Measurements from ENCODE around the gene PRKCQ. TPM values are rescaled to one million over a fixed set of nuclear protein-coding genes. Genes with fewer than 3 reads are reported as not detected.

PRKCQ gene
- total RNA-seq, 1 experiment from 2014 or later: 12.1 TPM

DNA sequence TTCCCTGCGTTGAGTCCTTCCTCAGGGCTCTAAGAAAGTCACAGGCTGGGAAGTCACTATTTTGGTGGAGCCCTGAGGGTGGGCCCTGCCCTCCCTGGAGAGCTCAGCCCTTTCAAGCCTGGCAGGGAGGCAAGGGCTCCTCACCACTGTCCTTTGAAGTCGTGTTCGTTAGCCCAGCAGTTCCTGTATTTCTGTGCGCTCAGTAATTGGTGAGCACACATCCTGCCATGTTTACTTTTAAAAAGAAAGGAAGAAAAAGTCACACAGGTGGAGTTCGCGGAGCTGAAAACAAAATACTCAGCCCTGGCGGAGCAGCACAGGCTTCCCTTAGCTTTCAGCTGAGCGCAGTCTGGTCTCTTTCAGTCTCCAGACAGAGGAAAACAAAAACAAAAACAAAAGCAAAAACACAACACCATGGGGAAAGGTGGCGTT, 37.1 kb downstream of the PRKCQ start:
- H3K23ac ChIP-seq (ENCODE audit: insufficient read length, low read depth, low read length): no peak overlapping the region
- no peaks in the 10 kb centered on the region for H3K79me2 ChIP-seq (ENCODE audit: insufficient read depth, low read length)
- Mint-ChIP-seq H3K4me1 (peaks cover 12 to 17% of the 10 kb centered on the region in 2 experiments), H3K27ac (peak overlapping the region in 1 of 3 experiments; percentile 42; a peak in 2 of 7 replicates), H3K27me3 (ENCODE audit: low read depth) (peaks cover 5% of the 10 kb centered on the region), H3K9me3 (no peaks in the 10 kb centered on the region), H3K36me3 (ENCODE audit: insufficient read depth in 1 of 3, low read depth in 3 of 3) (no peaks in the 10 kb centered on the region), H3K4me3 (no peak overlapping the region)
- no peaks in the 10 kb centered on the region for H3K23me2 ChIP-seq (ENCODE audit: insufficient read length, low read depth, low read length, poor library complexity, severe bottlenecking)
- H4K91ac ChIP-seq (ENCODE audit: insufficient read length, low read depth, low read length): no peak overlapping the region
- no peak overlapping the region for H3K9ac ChIP-seq (ENCODE audit: extremely low read depth, insufficient read length, low read length)
- H3K27ac ChIP-seq (ENCODE audit: insufficient read length, low read depth, low read length): no peak overlapping the region
- H4K20me1 ChIP-seq (ENCODE audit: control insufficient read depth, insufficient read depth, insufficient read length): no peaks in the 10 kb centered on the region
- peaks cover 7% of the 10 kb centered on the region; the same call in 1 of the 2 replicates for H3K4me1 ChIP-seq (ENCODE audit: insufficient read depth, low read length)
- DNase-seq: no peak
- WGBS (ENCODE audit: extremely low coverage, insufficient read length, low lambda C conversion rate): no CpG with 5 or more reads among the region's 9 CpGs
- H3K14ac ChIP-seq (ENCODE audit: insufficient read depth, low read length): no peak overlapping the region
- no peak overlapping the region for H3K56ac ChIP-seq (ENCODE audit: insufficient read length, low read depth, low read length)
- H3K4ac ChIP-seq (ENCODE audit: low read depth, low read length): no peak overlapping the region
- no peaks in the 10 kb centered on the region for H3K9me3 ChIP-seq (ENCODE audit: control insufficient read depth, low read depth, low read length)
- no peak overlapping the region for H2BK20ac ChIP-seq (ENCODE audit: low read depth, low read length, poor library complexity, severe bottlenecking)
- no peak overlapping the region for H3K4me2 ChIP-seq (ENCODE audit: insufficient read depth, insufficient read length, low read length)
- no peak overlapping the region for H4K8ac ChIP-seq (replicated peaks; ENCODE audit: insufficient read length, low read depth, low read length)
- H2BK15ac ChIP-seq (ENCODE audit: low read depth, low read length): no peak overlapping the region
- TF ChIP-seq, protein P1, sequence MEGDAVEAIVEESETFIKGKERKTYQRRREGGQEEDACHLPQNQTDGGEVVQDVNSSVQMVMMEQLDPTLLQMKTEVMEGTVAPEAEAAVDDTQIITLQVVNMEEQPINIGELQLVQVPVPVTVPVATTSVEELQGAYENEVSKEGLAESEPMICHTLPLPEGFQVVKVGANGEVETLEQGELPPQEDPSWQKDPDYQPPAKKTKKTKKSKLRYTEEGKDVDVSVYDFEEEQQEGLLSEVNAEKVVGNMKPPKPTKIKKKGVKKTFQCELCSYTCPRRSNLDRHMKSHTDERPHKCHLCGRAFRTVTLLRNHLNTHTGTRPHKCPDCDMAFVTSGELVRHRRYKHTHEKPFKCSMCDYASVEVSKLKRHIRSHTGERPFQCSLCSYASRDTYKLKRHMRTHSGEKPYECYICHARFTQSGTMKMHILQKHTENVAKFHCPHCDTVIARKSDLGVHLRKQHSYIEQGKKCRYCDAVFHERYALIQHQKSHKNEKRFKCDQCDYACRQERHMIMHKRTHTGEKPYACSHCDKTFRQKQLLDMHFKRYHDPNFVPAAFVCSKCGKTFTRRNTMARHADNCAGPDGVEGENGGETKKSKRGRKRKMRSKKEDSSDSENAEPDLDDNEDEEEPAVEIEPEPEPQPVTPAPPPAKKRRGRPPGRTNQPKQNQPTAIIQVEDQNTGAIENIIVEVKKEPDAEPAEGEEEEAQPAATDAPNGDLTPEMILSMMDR (conservative IDR thresholded peaks at IDR 0.05): no peak
- no peak overlapping the region for H2BK5ac ChIP-seq (ENCODE audit: insufficient read length, low read length)
- no peak overlapping the region for H4K5ac ChIP-seq (ENCODE audit: insufficient read length, low read depth, low read length)
- no peak overlapping the region for H2BK120ac ChIP-seq (ENCODE audit: low read depth, low read length, poor library complexity, severe bottlenecking)
- no peaks in the 10 kb centered on the region for H3K79me1 ChIP-seq (ENCODE audit: insufficient read depth, low read depth, low read length, poor library complexity, severe bottlenecking)
- H2AFZ ChIP-seq (ENCODE audit: low read length): no peak overlapping the region
- H2BK12ac ChIP-seq (ENCODE audit: insufficient read length, low read depth, low read length): no peak overlapping the region
- no peaks in the 10 kb centered on the region for H3K27me3 ChIP-seq (ENCODE audit: insufficient read depth, low read length)
- no peak overlapping the region for H3K18ac ChIP-seq (ENCODE audit: insufficient read length, low read depth, low read length)
- no peak overlapping the region for H3T11ph ChIP-seq (ENCODE audit: low read length)
- no peak overlapping the region for H2AK5ac ChIP-seq (ENCODE audit: insufficient read length, low read length)
